Colon (tissue), 2 donors: ENCODE results near the gene CBLC.
"Not testable (repeated sequence)": the region's sequence is repeated elsewhere in the genome, so short reads cannot be mapped to it uniquely, and the experiment has no call there.

Source experiments
- FAIRE-seq: peaks from 2 replicates; lab custom pipeline; 2012; peaks lifted over from hg19 to GRCh38; lab: Jason Lieb, UNC
- donor health status: control.
- donor health status: control.

Gene CBLC

DNA sequence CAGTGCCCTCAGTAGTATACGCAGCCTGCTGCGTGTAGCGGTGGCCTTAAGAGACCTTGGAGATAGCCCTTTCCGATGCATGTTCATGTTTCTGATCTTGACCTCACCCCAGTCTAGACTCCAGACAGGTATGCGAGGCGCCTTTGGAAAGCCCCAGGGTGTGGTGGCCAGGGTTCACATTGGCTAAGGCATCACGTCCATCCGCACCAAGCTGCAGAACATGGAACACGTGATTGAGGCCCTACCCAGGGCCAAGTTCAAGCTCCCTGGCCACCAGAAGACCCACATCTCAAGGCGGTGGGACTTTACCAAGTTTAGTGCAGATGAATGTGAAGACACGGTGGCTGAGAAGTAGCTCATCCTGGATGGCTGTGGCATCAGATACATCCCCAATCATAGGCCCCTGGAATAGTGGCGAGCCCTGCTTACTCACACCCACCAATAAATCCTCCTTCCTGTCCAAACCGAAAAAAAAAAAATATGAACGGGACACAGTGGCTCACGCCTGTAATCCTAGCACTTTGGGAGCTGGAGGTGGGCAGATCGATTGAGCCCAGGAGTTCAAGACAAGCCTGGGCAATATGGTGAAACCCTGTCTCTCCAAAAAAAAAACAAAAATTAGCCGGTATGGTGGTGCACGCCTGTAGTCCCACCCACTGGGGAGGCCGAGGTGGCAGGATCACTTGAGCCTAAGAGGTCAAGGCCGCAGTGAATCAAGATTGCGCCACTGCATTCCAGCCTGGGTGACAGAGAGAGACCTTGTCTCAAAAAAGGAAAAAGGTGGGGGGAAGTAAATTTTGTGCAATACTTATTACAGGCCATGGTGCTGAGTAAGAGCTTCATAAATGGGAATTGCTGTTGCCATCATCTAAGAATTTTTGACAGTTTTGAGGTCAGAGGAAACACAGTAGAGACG lies 12.4 kb upstream of the CBLC start:
- FAIRE-seq, result no peak

DNA sequence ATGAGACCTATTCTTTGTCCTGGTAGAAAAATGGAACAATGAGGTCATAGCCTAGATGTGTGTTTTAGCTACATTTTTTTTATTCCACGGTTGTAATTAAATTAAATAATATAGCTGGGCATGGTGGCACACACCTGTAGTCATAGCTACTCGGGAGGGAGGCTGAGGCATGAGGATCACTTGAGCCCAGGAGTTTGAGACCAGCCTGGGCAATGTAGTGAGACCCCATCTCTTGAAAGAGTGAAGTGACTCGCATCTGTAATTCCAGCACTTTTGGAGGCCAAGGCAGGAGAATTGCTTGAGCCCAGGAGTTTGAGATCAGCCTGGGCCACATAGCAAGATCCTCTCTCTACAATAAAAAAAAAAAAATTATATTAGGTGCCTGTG lies 11.7 kb upstream of the CBLC start:
- FAIRE-seq, result no peak

DNA sequence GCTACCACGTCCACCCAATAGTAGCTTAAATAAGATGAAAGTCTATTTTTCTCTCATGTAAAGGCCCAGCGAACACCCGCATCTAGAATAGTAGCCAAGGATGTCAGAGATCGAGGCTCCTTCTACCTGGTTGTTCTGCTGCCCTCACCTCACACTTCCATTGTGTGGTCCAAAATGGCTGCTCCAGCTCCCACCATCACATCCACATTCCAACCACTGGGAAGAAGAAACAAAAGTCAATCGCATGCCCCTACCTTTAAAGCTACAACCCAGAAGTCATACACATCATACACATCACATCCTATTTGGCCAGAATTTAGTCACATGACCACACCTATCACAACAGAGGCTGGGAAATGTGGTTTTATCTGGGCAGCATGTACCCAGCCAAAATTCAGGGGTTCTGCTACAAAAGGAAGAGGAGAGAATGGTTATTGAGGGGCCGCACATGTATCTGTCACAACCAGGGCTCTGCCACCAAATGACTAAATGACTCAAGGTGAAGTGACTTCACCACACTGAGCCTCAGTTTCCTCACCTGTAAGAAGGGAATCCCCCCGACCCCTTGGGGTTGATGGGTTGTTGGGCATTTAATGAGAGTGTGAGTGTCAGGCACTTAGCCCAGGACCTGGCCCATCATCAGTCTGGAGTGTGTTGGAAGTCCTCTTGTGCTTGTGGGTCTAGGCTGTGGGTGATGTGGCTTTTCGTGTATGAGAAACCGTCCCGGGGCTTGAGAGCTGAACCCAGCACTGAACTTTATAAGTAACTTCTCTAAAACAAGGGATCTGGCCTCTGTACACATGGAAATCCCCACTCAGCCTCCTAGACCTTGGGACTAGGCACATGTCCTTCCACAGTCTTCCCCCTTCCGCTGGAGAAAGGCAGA lies 10.2 kb upstream of the CBLC start:
- no peak for FAIRE-seq

DNA sequence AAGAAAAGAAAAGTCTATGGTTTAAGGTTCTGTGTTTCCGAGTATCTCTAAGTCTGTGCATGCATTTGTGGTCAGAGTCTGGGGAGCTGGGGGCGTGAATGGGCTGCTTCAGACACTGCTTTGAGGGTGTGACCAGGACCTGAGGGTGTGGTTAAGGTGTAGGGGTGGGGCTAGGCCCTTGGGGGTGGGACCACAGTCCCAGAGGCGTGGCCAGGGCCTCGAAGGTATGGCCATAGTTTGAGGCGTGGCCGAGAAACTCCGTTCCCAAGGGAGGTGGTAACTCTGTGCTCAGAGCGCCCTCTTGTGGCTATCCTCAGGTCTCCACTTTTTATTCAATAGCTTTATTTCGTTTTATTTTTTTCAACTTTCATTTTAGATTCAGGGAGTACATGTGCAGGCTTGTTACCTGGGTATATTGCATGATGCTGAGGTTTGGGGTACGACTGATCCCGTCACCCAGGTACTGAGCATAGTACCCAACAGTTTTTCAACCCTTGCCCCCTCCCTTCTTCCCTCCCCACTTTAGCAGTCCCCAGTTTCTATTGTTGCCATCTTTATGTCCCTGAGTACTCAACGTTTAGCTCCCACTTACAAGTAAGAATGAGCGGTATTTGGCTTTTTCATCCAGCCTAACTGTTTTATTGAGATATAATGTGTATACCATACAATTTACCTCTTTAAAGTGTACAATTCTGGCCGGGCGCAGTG lies 7.0 kb upstream of the CBLC start:
- FAIRE-seq, result peak; percentile 88

DNA sequence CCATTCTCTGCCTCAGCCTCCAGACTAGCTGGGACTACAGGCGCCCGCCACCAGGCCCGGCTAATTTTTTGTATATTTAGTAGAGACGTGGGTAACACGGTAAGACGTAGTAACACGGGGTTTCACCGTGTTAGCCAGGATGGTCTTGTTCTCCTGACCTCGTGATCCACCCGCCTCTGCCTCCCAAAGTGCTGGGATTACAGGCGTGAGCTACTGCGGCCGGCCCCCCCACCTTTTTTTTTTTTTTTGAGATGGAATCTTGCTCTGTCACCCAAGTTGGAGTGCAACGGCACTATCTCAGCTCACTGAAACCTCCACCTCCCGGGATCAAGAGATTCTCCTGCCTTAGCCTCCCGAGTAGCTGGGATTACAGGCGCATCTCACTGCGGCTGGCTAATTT lies 5.5 kb upstream of the CBLC start:
- FAIRE-seq, result not testable (repeated sequence)

DNA sequence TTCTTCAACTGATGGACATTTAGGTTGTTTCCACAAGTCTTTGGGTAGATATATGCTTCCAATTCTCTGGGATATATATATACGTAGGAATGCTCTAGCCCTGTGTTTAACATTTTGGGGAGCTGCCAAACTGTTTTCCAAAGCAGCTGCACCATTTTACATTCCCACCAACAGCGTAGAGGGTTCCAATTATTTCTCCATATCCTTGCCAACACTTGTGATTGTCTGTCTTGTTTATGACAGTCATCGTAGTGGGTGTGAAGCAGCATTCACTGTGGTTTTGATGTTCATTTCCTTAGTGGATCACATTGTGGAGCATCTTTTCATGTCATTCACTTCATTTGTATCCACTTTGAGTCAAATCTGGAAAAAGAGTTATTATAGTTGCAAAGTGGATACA lies 4.7 kb upstream of the CBLC start:
- FAIRE-seq, result no peak

DNA sequence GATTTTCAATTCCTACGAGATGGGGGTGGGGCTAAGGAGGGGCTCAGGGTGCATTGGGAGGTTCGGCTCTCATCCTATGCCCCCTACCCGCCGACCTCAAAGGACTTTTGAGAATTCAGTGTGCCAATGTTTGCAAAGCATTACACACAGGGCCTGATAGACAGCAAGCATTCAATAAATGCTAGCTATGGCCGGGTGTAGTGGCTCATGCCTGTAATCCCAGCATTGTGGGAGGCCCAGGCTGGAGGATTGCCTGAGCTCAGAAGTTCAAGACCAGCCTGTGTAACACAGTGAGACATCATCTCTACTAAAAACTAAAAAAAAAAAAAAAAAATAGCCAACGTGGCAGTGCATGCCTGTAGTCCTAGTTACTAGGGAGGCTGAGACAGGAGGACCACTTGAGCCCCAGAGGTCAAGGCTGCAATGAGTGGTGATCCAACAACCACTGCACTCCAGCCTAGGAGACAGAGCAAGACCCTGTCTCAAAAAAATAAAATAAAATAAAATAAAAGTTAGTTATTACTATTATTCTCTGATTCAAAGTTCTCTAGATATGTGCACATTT lies 1.9 kb upstream of the CBLC start:
- no peak for FAIRE-seq

DNA sequence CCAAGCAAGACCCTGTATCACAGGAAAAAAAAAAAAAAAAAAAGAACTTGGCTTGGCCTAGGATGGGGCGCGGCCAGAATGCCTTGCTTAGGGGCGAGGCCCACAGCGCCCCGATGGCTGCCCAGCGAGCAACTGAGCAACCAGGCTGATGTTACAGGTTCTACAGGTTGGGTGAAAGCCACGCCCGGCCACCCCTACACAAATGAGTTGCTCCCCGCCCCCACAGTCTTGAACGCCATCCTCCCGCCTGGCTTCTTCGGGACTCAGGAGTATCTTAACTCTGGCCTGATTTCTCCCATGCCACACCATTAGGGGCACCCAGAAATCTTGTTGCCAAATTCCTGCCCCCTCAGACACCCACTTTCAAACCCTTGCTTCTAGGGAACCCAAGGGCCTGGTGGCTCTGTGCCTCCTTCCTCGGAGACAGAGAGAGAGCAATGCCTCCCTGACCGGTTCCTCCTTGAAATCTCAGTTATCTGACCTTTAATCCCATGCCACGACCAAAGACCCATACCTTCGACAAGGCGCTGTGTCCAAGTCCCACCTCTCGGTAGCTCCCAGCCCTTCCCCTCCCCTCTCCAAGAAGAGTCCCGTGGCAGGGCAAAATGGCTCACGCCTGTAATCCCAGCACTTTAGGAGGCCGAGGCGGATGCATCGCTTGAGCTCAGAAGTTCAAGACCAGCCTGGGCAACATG lies 1.1 kb upstream of the CBLC start:
- no peak for FAIRE-seq

DNA sequence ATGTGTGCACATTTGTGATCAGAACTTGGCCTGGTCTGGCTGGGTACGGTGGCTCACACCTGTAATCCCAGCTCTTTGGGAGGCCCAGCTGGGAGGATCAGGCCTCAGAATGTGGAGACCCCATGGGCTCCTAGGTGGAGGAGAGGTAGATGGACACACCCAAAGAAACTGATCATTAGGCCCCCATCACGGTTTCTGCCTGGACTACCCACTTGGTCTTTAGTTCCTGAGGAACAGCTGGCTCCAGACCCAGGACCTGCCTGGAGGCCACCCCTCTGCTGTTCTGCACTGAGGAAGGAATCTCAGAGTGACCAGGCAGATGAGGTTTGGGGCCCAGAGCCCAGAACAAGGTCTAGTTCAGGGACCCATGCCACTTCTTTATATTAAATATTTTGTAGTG lies 1.5 kb downstream of the CBLC start:
- FAIRE-seq, result no peak

DNA sequence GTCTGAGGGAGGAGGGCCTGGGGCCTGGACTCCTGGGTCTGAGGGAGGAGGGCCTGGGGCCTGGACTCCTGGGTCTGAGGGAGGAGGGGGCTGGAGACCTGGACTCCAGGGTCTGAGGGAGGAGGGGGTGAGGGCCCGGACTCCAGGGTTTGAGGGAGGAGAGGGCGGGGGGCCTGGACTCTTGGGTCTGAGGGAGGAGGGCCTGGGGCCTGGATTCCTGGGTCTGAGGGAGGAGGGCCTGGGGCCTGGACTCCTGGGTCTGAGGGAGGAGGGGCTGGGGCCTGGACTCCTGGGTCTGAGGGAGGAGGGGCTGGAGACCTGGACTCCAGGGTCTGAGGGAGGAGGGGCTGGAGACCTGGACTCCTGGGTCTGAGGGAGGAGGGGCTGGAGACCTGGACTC lies 4.0 kb downstream of the CBLC start:
- not testable (repeated sequence) for FAIRE-seq

DNA sequence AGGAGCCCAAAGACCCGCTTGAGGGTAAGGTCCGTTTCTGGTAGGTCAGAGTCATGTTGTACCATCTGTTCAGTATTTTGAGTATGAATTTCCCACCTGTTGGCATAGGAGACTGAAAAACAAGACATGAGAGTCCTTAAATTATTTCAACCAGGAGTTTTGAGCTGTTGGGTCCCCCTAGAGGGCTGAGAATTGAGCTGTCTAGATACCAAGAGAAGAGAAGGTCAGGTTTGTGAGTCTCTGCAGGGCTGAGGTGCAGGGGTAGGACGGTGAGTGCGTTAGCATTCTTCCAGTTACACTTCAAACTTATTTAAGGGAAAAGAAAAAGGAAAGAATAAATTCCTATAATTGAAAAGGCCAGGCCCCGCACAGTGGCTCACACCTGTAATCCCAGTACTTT lies 5.0 kb downstream of the CBLC start:
- no peak for FAIRE-seq

DNA sequence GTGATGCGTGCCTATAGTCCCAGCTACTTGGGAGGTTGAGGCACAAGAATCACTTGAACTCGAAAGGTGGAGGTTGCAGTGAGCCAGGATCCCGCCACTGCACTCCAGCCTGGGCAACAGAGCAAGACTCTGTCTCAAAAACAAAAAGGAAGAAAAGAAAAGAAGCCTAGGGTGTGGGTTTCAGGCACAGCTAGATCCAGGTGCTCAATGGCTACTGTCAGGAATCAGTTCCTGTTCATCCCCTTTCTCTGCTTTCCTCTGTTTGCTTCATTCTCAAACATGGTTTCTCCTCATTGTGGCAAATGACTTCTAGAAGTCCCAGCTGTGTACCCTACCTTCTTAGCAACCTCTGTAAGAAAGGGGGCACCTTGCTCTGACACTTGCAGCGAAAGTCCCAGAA lies 5.9 kb downstream of the CBLC start:
- no peak for FAIRE-seq

DNA sequence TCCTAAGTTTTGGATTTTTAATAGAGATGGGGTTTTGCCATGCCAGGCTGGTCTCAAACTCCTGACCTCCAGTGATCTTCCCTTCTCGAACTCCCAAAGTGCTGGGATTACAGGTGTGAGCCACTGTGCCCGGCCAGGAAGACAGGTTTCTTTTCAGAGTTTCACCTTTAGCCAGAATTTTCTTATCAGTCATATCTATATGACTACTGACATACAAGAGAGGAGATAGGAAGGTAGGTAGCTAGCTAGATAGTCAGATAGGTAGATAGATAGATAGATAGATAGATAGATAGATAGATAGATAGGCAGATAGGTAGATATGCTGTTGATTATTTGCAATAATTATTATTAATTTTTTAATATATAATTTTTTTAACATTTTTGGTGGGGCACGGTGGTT lies 7.6 kb downstream of the CBLC start:
- no peak for FAIRE-seq

DNA sequence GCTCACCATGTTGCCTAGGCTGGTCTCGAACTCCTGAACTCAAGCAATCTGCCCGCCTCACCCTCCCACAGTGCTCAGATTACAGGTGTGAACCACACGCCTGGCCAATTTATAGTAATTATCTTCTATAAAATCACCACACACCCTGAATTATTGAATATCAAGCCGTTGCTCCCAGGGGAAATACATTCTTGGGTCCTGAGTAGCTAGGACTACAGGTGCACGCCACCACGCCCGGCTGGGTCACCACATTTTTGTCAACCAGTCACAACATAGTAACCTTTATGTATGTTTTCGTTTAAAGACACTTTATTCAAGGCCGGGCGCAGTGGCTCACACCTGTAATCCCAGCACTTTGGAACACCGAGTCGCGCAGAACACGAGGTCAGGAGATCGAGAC lies 8.3 kb downstream of the CBLC start:
- FAIRE-seq, result no peak

DNA sequence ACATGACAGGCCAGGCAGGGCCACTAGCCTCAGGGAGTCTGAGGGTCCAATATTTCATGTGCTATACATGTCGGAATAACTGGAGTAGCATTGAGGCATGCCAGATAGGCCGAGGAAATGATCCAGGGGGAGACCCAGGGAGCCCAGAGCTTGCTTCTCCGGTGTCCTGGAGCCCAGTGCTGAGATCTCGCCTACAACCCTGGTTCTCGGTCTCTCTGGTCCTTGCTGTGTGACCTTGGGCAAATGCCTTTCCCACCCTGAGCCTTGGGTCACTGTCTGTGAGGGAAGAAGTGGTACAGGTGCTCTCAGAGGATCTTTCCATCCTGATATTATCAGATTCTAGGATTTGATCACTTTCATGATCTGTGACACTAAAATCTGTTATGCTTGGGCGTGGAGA lies 11.3 kb downstream of the CBLC start:
- FAIRE-seq, result no peak

DNA sequence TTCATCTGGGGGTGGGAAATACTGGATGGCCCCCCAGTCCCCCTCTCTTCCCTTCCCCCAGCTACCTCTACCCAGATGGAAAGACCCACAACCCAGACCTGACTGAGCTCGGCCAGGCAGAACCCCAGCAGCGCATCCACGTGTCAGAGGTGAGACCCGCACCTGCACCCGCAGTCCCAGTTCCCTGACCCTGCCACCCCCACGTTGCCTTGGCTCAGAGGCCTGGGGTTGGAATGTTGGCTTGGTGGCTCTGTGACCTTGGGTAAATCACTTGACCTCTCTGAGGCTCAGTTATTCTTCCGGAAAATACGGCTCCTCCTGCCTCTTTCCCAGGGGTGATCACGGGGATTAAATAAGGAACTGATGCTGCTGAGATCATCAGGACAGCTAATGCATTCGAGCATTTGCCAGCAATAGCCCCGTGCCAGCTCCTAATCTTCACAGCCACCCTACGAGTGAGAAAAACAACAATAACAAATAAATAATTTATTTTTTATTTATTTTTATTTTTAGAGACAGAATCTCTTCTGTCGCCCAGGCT lies 12.3 kb downstream of the CBLC start:
- no peak for FAIRE-seq

DNA sequence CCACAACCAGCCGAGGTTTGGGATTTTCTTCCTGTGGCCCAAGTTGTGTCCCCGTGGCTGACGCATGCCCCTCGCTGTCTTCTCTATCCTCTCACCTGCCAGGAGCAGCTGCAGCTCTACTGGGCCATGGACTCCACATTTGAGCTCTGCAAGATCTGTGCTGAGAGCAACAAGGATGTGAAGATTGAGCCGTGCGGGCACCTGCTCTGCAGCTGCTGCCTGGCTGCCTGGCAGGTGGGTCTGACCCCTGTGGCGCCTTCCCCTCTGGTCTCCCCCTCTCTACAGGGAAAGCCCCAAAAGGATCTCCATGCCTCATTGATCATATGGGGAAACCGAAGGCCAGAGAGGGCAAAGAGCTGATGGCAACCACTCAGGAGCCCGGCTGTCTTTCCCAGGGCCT lies 14.6 kb downstream of the CBLC start:
- FAIRE-seq, result no peak

DNA sequence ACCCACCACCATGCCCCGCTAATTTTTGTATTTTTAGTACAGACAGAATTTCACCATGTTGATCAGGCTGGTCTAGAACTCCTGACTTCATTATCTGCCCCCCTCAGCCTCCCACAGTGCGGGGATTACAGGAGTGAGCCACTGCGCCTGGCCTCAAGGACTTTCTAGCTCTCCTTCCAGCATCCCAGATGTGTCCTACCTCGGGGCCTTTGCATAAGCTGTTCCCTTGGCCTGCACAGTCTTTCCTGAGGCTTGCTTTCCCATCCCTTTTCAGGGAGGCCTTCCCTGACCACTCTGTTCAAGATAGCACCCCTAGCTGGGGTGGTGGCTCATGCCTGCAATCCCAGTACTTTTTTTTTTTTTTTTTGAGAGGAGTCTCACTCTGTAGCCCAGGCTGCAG lies 16.9 kb downstream of the CBLC start:
- FAIRE-seq, result no peak

DNA sequence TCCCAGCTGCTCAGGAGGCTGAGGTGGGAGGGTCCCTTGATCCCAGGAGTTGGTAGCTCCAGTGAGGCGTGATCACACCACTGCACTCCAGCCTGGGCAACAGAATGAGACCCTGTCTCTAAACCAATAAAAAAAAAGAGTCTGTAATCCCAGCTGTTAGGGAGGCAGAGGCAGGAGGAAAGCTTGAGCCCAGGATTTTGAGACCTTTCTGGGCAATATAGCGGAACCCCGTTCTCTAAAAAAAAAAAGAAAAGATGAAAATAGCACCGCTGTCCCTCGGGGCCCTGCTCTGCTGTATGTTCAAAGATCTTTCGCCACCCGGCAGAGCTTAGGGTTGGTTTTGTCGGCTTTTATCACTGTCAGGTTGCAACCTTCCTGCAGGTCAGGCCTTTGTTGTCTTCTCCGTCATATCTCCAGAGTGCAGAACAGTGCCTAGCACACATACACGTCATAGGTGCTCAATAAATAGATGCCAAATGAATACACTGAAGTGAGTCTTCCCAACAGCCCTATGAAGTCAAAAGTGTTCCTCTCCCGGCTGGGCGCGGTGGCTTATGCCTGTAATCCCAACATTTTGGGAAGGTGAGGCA lies 17.8 kb downstream of the CBLC start:
- FAIRE-seq, result no peak

DNA sequence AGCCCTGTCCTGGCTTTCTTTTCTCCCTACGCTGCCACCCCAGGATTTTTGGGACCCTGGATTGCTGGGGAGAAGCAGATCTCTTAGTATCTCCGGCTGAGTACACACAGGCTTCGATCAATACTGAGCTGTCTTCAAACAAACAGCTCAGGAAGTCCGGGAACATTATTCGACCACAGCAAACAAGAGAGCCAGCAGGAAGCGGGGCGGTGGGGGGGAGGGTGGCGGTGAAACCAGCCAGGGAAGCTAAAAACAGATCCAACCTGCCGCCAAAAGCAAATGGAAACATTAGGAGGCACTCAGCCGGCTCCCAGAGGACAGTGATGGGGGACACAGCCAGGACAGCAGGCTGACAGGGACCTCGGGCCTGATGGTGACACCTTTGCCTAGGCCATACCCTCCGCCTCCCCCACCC lies 19.0 kb downstream of the CBLC start:
- FAIRE-seq, result no peak
